ENCODE results near the gene DYNLT1.

GRCh38 chr6:158668707-158669103, 24.2 kb upstream of the DYNLT1 start:
- TF ChIP-seq, protein P1, sequence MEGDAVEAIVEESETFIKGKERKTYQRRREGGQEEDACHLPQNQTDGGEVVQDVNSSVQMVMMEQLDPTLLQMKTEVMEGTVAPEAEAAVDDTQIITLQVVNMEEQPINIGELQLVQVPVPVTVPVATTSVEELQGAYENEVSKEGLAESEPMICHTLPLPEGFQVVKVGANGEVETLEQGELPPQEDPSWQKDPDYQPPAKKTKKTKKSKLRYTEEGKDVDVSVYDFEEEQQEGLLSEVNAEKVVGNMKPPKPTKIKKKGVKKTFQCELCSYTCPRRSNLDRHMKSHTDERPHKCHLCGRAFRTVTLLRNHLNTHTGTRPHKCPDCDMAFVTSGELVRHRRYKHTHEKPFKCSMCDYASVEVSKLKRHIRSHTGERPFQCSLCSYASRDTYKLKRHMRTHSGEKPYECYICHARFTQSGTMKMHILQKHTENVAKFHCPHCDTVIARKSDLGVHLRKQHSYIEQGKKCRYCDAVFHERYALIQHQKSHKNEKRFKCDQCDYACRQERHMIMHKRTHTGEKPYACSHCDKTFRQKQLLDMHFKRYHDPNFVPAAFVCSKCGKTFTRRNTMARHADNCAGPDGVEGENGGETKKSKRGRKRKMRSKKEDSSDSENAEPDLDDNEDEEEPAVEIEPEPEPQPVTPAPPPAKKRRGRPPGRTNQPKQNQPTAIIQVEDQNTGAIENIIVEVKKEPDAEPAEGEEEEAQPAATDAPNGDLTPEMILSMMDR (IDR thresholded peaks at IDR 0.05), result no peak
- TF ChIP-seq POLR2A (IDR thresholded peaks at IDR 0.05), result no peak

Measured in Peyer's patch (tissue), 4 donors.